Chondrocyte (in vitro differentiated cells): Measurements from ENCODE around the gene VPS8. TPM values are rescaled to one million over a fixed set of nuclear protein-coding genes. Genes with fewer than 3 reads are reported as not detected.

ENCODE experiments used
- DNase-seq: peaks from one replicate; pipeline ENCODE4 v3.0.0; 2021; ENCODE audit warnings: mixed read lengths, low spot score
- H3K27ac Mint-ChIP-seq: one replicate; pipeline ENCODE4 v1.8.0; 2021; ENCODE audit warnings: mild to moderate bottlenecking, moderate library complexity, mixed read lengths; ENCODE audit not compliant: unreplicated experiment
- H3K27me3 Mint-ChIP-seq: 2 replicates; pipeline ENCODE4 v1.8.0; 2021; ENCODE audit warnings: low read depth, mixed read lengths
- H3K36me3 Mint-ChIP-seq: 2 replicates; pipeline ENCODE4 v1.8.0; 2021; ENCODE audit warnings: low read depth, mixed read lengths
- H3K4me1 Mint-ChIP-seq: 2 replicates; pipeline ENCODE4 v1.8.0; 2021; ENCODE audit warnings: low read depth, mild to moderate bottlenecking, mixed read lengths
- H3K4me3 Mint-ChIP-seq: one replicate; pipeline ENCODE4 v1.8.0; 2021; ENCODE audit warnings: mild to moderate bottlenecking, moderate library complexity, mixed read lengths; ENCODE audit not compliant: unreplicated experiment
- H3K9me3 Mint-ChIP-seq: 2 replicates; pipeline ENCODE4 v1.8.0; 2021; ENCODE audit warnings: low read depth, mixed read lengths
- total RNA-seq: library from RNA; stranded (reverse); gene quantifications from 3 replicates; pipeline ENCODE4 v1.2.1, GENCODE V29; 2021
- TF ChIP-seq, protein P1 (sequence below): fragments of 200-600 bp; sonication (generic); IDR thresholded peaks from 2 replicates; pipeline ENCODE4 v1.5.0; 2021; ENCODE audit warnings: antibody characterized with exemption, mild to moderate bottlenecking, moderate library complexity

The VPS8 gene
- total RNA-seq, 1 donor from 2014 or later = 53.7 TPM

GRCh38 chr3:184808021-184808420, 3.9 kb upstream of the VPS8 start:
- DNase-seq = no peak
- H3K36me3 Mint-ChIP-seq = no peaks in the 10 kb centered on the region
- H3K4me3 Mint-ChIP-seq = no peak overlapping the region
- no peak overlapping the region for H3K27ac Mint-ChIP-seq
- TF ChIP-seq, protein P1, sequence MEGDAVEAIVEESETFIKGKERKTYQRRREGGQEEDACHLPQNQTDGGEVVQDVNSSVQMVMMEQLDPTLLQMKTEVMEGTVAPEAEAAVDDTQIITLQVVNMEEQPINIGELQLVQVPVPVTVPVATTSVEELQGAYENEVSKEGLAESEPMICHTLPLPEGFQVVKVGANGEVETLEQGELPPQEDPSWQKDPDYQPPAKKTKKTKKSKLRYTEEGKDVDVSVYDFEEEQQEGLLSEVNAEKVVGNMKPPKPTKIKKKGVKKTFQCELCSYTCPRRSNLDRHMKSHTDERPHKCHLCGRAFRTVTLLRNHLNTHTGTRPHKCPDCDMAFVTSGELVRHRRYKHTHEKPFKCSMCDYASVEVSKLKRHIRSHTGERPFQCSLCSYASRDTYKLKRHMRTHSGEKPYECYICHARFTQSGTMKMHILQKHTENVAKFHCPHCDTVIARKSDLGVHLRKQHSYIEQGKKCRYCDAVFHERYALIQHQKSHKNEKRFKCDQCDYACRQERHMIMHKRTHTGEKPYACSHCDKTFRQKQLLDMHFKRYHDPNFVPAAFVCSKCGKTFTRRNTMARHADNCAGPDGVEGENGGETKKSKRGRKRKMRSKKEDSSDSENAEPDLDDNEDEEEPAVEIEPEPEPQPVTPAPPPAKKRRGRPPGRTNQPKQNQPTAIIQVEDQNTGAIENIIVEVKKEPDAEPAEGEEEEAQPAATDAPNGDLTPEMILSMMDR = peak; percentile 33
- H3K27me3 Mint-ChIP-seq = no peaks in the 10 kb centered on the region
- peaks cover 8% of the 10 kb centered on the region for H3K4me1 Mint-ChIP-seq
- H3K9me3 Mint-ChIP-seq = no peaks in the 10 kb centered on the region

- DNase-seq = no peak
- Mint-ChIP-seq H3K9me3 (no peaks in the 10 kb centered on the region), H3K27ac (no peak overlapping the region), H3K27me3 (no peaks in the 10 kb centered on the region), H3K36me3 (no peaks in the 10 kb centered on the region), H3K4me1 (peaks cover 16% of the 10 kb centered on the region), H3K4me3 (no peak overlapping the region)
- TF ChIP-seq, protein P1 = no peak
Observed at GRCh38 chr3:184810146-184810545, 1.8 kb upstream of the VPS8 start.

DNA sequence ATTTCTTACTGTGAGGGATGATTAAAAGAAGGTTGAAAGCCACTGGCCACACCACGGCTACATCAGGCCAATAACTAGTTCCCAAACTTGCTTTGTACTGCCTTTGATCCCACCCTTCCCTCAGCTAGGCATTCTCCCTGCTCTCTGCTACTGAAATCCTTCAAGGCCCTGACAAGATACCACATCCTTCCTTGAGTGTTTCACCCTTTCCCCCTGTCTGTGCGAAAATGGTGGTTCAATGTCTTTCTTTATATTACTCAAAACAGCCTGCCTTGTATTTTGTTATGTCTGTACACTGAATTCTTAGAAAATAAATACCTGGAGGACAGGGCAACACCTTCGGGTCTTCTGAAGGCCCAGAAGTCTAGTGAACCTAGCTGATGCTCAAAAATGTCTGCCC, 932 bp upstream of the VPS8 start:
- Mint-ChIP-seq H3K36me3 (no peaks in the 10 kb centered on the region), H3K27ac (no peak overlapping the region), H3K4me3 (no peak overlapping the region), H3K27me3 (no peaks in the 10 kb centered on the region), H3K4me1 (peaks cover 16% of the 10 kb centered on the region), H3K9me3 (no peaks in the 10 kb centered on the region)
- TF ChIP-seq, protein P1 = no peak
- no peak for DNase-seq

DNA sequence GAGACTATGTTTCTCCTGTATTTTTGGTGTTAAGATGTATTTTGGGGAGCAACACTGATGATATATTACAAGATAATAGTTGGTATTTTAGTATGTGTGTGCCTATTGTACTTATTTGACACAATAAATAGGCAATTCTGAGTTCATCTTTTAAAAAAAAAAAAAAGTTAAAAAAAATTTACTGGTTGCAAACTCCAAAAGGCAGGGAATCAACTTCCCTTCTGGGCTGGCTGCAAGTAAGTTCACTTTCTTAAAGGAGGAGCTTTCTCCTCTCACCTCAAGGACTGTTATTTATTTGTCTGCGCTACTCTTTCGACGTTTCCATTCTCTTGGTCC, 335 bp upstream of the VPS8 start:
- Mint-ChIP-seq H3K4me1 (peaks cover 16% of the 10 kb centered on the region), H3K9me3 (no peaks in the 10 kb centered on the region), H3K36me3 (peaks cover 2% of the 10 kb centered on the region), H3K27ac (peak overlapping the region; percentile 95), H3K27me3 (no peaks in the 10 kb centered on the region), H3K4me3 (peak overlapping the region; percentile 96)
- no peak for DNase-seq
- TF ChIP-seq, protein P1 = no peak

GRCh38 chr3:184812662-184813042, 686 bp downstream of the VPS8 start:
- Mint-ChIP-seq H3K27ac (peak overlapping the region; percentile 95), H3K36me3 (peaks cover 3% of the 10 kb centered on the region), H3K4me3 (peak overlapping the region; percentile 96), H3K4me1 (peaks cover 16% of the 10 kb centered on the region), H3K9me3 (no peaks in the 10 kb centered on the region), H3K27me3 (no peaks in the 10 kb centered on the region)
- TF ChIP-seq, protein P1 = no peak
- DNase-seq = no peak
